ENCODE data around the gene NUP93.
"Not testable (repeated sequence)": the region's sequence is repeated elsewhere in the genome, so short reads cannot be mapped to it uniquely, and the experiment has no call there.

NUP93 gene

GRCh38 chr16:56724191-56724590 lies 5.7 kb upstream of the NUP93 start:
- Mint-ChIP-seq H3K4me3 (no peak overlapping the region), H3K27ac (no peak overlapping the region), H3K27me3 (ENCODE audit: low read depth) (peaks cover 26% of the 10 kb centered on the region), H3K4me1 (ENCODE audit: low read depth) (peaks cover 5% of the 10 kb centered on the region), H3K36me3 (ENCODE audit: low read depth) (no peaks in the 10 kb centered on the region), H3K9me3 (no peaks in the 10 kb centered on the region)

GRCh38 chr16:56726283-56726682 lies 3.6 kb upstream of the NUP93 start:
- H3K27me3 Mint-ChIP-seq (ENCODE audit: low read depth) = peaks cover 18% of the 10 kb centered on the region
- no peak overlapping the region for H3K4me3 Mint-ChIP-seq
- H3K4me1 Mint-ChIP-seq (ENCODE audit: low read depth) = peaks cover 16% of the 10 kb centered on the region
- H3K9me3 Mint-ChIP-seq = no peaks in the 10 kb centered on the region
- no peak overlapping the region for H3K27ac Mint-ChIP-seq
- no peaks in the 10 kb centered on the region for H3K36me3 Mint-ChIP-seq (ENCODE audit: low read depth)

GRCh38 chr16:56726926-56727325 lies 3.0 kb upstream of the NUP93 start:
- Mint-ChIP-seq H3K4me1 (ENCODE audit: low read depth) (peaks cover 16% of the 10 kb centered on the region), H3K4me3 (no peak overlapping the region), H3K9me3 (no peaks in the 10 kb centered on the region), H3K36me3 (ENCODE audit: low read depth) (no peaks in the 10 kb centered on the region), H3K27me3 (ENCODE audit: low read depth) (peaks cover 18% of the 10 kb centered on the region), H3K27ac (no peak overlapping the region)

GRCh38 chr16:56728027-56728426 lies 1.9 kb upstream of the NUP93 start:
- H3K36me3 Mint-ChIP-seq (ENCODE audit: low read depth) = no peaks in the 10 kb centered on the region
- H3K9me3 Mint-ChIP-seq = no peaks in the 10 kb centered on the region
- peaks cover 16% of the 10 kb centered on the region for H3K4me1 Mint-ChIP-seq (ENCODE audit: low read depth)
- H3K27ac Mint-ChIP-seq = no peak overlapping the region
- H3K4me3 Mint-ChIP-seq = no peak overlapping the region
- H3K27me3 Mint-ChIP-seq (ENCODE audit: low read depth) = peaks cover 8% of the 10 kb centered on the region

GRCh38 chr16:56728980-56729734 lies 772 bp upstream of the NUP93 start:
- H3K36me3 Mint-ChIP-seq (ENCODE audit: low read depth) = no peaks in the 10 kb centered on the region
- no peaks in the 10 kb centered on the region for H3K9me3 Mint-ChIP-seq
- H3K27me3 Mint-ChIP-seq (ENCODE audit: low read depth) = peaks cover under 1% of the 10 kb centered on the region
- peak overlapping the region; percentile 81 for H3K27ac Mint-ChIP-seq
- peaks cover 16% of the 10 kb centered on the region for H3K4me1 Mint-ChIP-seq (ENCODE audit: low read depth)
- H3K4me3 Mint-ChIP-seq = no peak overlapping the region

GRCh38 chr16:56732366-56732765 lies 2.4 kb downstream of the NUP93 start:
- no peak overlapping the region for H3K27ac Mint-ChIP-seq
- H3K36me3 Mint-ChIP-seq (ENCODE audit: low read depth) = peaks cover under 1% of the 10 kb centered on the region
- H3K27me3 Mint-ChIP-seq (ENCODE audit: low read depth) = no peaks in the 10 kb centered on the region
- no peak overlapping the region for H3K4me3 Mint-ChIP-seq
- H3K4me1 Mint-ChIP-seq (ENCODE audit: low read depth) = peaks cover 21% of the 10 kb centered on the region
- H3K9me3 Mint-ChIP-seq = no peaks in the 10 kb centered on the region

- Mint-ChIP-seq H3K4me3 (no peak overlapping the region), H3K27me3 (ENCODE audit: low read depth) (no peaks in the 10 kb centered on the region), H3K9me3 (no peaks in the 10 kb centered on the region), H3K27ac (no peak overlapping the region), H3K4me1 (ENCODE audit: low read depth) (peaks cover 23% of the 10 kb centered on the region), H3K36me3 (ENCODE audit: low read depth) (peaks cover 1% of the 10 kb centered on the region)
Observed at GRCh38 chr16:56732832-56733231, 2.9 kb downstream of the NUP93 start.

- Mint-ChIP-seq H3K4me3 (no peak overlapping the region), H3K27me3 (ENCODE audit: low read depth) (no peaks in the 10 kb centered on the region), H3K27ac (no peak overlapping the region), H3K4me1 (ENCODE audit: low read depth) (peaks cover 18% of the 10 kb centered on the region), H3K36me3 (ENCODE audit: low read depth) (peaks cover 3% of the 10 kb centered on the region), H3K9me3 (no peaks in the 10 kb centered on the region)
Observed at GRCh38 chr16:56734429-56734828, 4.5 kb downstream of the NUP93 start.

- H3K4me3 Mint-ChIP-seq = no peak overlapping the region
- H3K36me3 Mint-ChIP-seq (ENCODE audit: low read depth) = peaks cover 3% of the 10 kb centered on the region
- H3K9me3 Mint-ChIP-seq = no peaks in the 10 kb centered on the region
- peak overlapping the region; percentile 12 for H3K27ac Mint-ChIP-seq
- H3K4me1 Mint-ChIP-seq (ENCODE audit: low read depth) = peaks cover 9% of the 10 kb centered on the region
- no peaks in the 10 kb centered on the region for H3K27me3 Mint-ChIP-seq (ENCODE audit: low read depth)
Observed at GRCh38 chr16:56736476-56736875, 6.5 kb downstream of the NUP93 start.

- Mint-ChIP-seq H3K4me1 (ENCODE audit: low read depth) (peaks cover 12% of the 10 kb centered on the region), H3K27me3 (ENCODE audit: low read depth) (no peaks in the 10 kb centered on the region), H3K27ac (no peak overlapping the region), H3K4me3 (no peak overlapping the region), H3K36me3 (ENCODE audit: low read depth) (peaks cover 3% of the 10 kb centered on the region), H3K9me3 (no peaks in the 10 kb centered on the region)
Observed at GRCh38 chr16:56737539-56737938, 7.6 kb downstream of the NUP93 start.

GRCh38 chr16:56738221-56738620 lies 8.3 kb downstream of the NUP93 start:
- peak overlapping the region; percentile 18 for H3K27ac Mint-ChIP-seq
- H3K36me3 Mint-ChIP-seq (ENCODE audit: low read depth) = peaks cover 3% of the 10 kb centered on the region
- no peaks in the 10 kb centered on the region for H3K9me3 Mint-ChIP-seq
- H3K4me1 Mint-ChIP-seq (ENCODE audit: low read depth) = peaks cover 13% of the 10 kb centered on the region
- H3K4me3 Mint-ChIP-seq = no peak overlapping the region
- no peaks in the 10 kb centered on the region for H3K27me3 Mint-ChIP-seq (ENCODE audit: low read depth)

GRCh38 chr16:56739378-56739777 lies 9.4 kb downstream of the NUP93 start:
- peaks cover 16% of the 10 kb centered on the region for H3K4me1 Mint-ChIP-seq (ENCODE audit: low read depth)
- not testable (repeated sequence) for H3K36me3 Mint-ChIP-seq (ENCODE audit: low read depth); H3K9me3 Mint-ChIP-seq; H3K27me3 Mint-ChIP-seq (ENCODE audit: low read depth); H3K4me3 Mint-ChIP-seq; H3K27ac Mint-ChIP-seq

- peaks cover 15% of the 10 kb centered on the region for H3K4me1 Mint-ChIP-seq (ENCODE audit: low read depth)
- peaks cover 3% of the 10 kb centered on the region for H3K36me3 Mint-ChIP-seq (ENCODE audit: low read depth)
- no peaks in the 10 kb centered on the region for H3K9me3 Mint-ChIP-seq
- no peak overlapping the region for H3K4me3 Mint-ChIP-seq
- no peaks in the 10 kb centered on the region for H3K27me3 Mint-ChIP-seq (ENCODE audit: low read depth)
- H3K27ac Mint-ChIP-seq = no peak overlapping the region
Observed at GRCh38 chr16:56741399-56741798, 11.5 kb downstream of the NUP93 start.

- no peaks in the 10 kb centered on the region for H3K27me3 Mint-ChIP-seq (ENCODE audit: low read depth)
- H3K4me1 Mint-ChIP-seq (ENCODE audit: low read depth) = peaks cover 13% of the 10 kb centered on the region
- H3K9me3 Mint-ChIP-seq = no peaks in the 10 kb centered on the region
- no peak overlapping the region for H3K4me3 Mint-ChIP-seq
- H3K27ac Mint-ChIP-seq = no peak overlapping the region
- peaks cover 3% of the 10 kb centered on the region for H3K36me3 Mint-ChIP-seq (ENCODE audit: low read depth)
Observed at GRCh38 chr16:56742030-56742984, 12.4 kb downstream of the NUP93 start.

GRCh38 chr16:56743840-56744239 lies 13.9 kb downstream of the NUP93 start:
- Mint-ChIP-seq H3K27me3 (ENCODE audit: low read depth) (no peaks in the 10 kb centered on the region), H3K36me3 (ENCODE audit: low read depth) (peaks cover 8% of the 10 kb centered on the region), H3K27ac (no peak overlapping the region), H3K9me3 (no peaks in the 10 kb centered on the region), H3K4me3 (no peak overlapping the region), H3K4me1 (ENCODE audit: low read depth) (peaks cover 17% of the 10 kb centered on the region)
